H9 (cell line): ENCODE results near the gene HEBP2. TPM values are rescaled to one million over a fixed set of nuclear protein-coding genes. Genes with fewer than 3 reads are reported as not detected.

Experiments
- DNase-seq: peaks from one replicate; pipeline ENCODE4 v3.0.0-alpha.2; 2017
- H2AFZ ChIP-seq: one replicate; pipeline ENCODE4 v1.6.1; 2013; ENCODE audit warnings: mild to moderate bottlenecking, low read length, control low read depth, moderate library complexity
- H2AK5ac ChIP-seq: 2 replicates; pipeline ENCODE4 v1.6.1; 2013; ENCODE audit warnings: low read length, control low read depth, mixed read lengths; ENCODE audit not compliant: insufficient read length
- H2BK120ac ChIP-seq: one replicate; pipeline ENCODE4 v1.6.1; 2013; ENCODE audit warnings: low read depth, mild to moderate bottlenecking, low read length, control low read depth, inconsistent platforms; ENCODE audit not compliant: poor library complexity, severe bottlenecking
- H2BK12ac ChIP-seq: 2 replicates; pipeline ENCODE4 v1.6.1; 2013; ENCODE audit warnings: low read length, control low read depth, mixed read lengths, low read depth; ENCODE audit not compliant: insufficient read length
- H2BK15ac ChIP-seq: 2 replicates; pipeline ENCODE4 v1.6.1; 2013; ENCODE audit warnings: low read depth, low read length, control low read depth
- H2BK20ac ChIP-seq: one replicate; pipeline ENCODE4 v1.6.1; 2013; ENCODE audit warnings: low read depth, mild to moderate bottlenecking, low read length, control low read depth, inconsistent platforms; ENCODE audit not compliant: poor library complexity, severe bottlenecking
- H2BK5ac ChIP-seq: 2 replicates; pipeline ENCODE4 v1.6.1; 2013; ENCODE audit warnings: low read length, control low read depth, mixed read lengths; ENCODE audit not compliant: insufficient read length
- H3K14ac ChIP-seq: 2 replicates; pipeline ENCODE4 v1.6.1; 2013; ENCODE audit warnings: low read length, control low read depth; ENCODE audit not compliant: insufficient read depth
- H3K18ac ChIP-seq: 2 replicates; pipeline ENCODE4 v1.6.1; 2013; ENCODE audit warnings: low read depth, mild to moderate bottlenecking, mixed read lengths, low read length, control low read depth; ENCODE audit not compliant: insufficient read length
- H3K23ac ChIP-seq: 2 replicates; pipeline ENCODE4 v1.6.1; 2013; ENCODE audit warnings: low read length, control low read depth, mixed read lengths, low read depth; ENCODE audit not compliant: insufficient read length
- H3K23me2 ChIP-seq: 2 replicates; pipeline ENCODE4 v1.6.1; 2013; ENCODE audit warnings: low read depth, mild to moderate bottlenecking, mixed read lengths, low read length, control low read depth; ENCODE audit not compliant: insufficient read length, poor library complexity, severe bottlenecking
- H3K27ac ChIP-seq: 2 replicates; pipeline ENCODE4 v1.5.1; 2013; ENCODE audit warnings: low read length, control low read depth, mixed read lengths, low read depth; ENCODE audit not compliant: insufficient read length
- H3K27me3 ChIP-seq: 2 replicates; pipeline ENCODE4 v1.6.1; 2013; ENCODE audit warnings: low read length, control low read depth, inconsistent platforms; ENCODE audit not compliant: insufficient read depth
- H3K4ac ChIP-seq: 2 replicates; pipeline ENCODE4 v1.6.1; 2013; ENCODE audit warnings: low read depth, mild to moderate bottlenecking, control low read depth, inconsistent platforms, low read length, moderate library complexity
- H3K4me1 ChIP-seq: 2 replicates; pipeline ENCODE4 v1.6.1; 2013; ENCODE audit warnings: low read length, control low read depth, inconsistent platforms; ENCODE audit not compliant: insufficient read depth
- H3K4me2 ChIP-seq: 2 replicates; pipeline ENCODE4 v1.6.1; 2013; ENCODE audit warnings: low read length, control low read depth, mixed read lengths; ENCODE audit not compliant: insufficient read length, insufficient read depth
- H3K56ac ChIP-seq: 2 replicates; pipeline ENCODE4 v1.6.1; 2013; ENCODE audit warnings: low read depth, mild to moderate bottlenecking, mixed read lengths, low read length, control low read depth; ENCODE audit not compliant: insufficient read length
- H3K79me1 ChIP-seq: 2 replicates; pipeline ENCODE4 v1.6.1; 2013; ENCODE audit warnings: low read depth, mild to moderate bottlenecking, moderate library complexity, low read length, control low read depth, inconsistent platforms; ENCODE audit not compliant: insufficient read depth, poor library complexity, severe bottlenecking
- H3K79me2 ChIP-seq: 2 replicates; pipeline ENCODE4 v1.6.1; 2013; ENCODE audit warnings: low read length, control low read depth, inconsistent platforms; ENCODE audit not compliant: insufficient read depth
- H3K9ac ChIP-seq: 2 replicates; pipeline ENCODE4 v1.6.1; 2013; ENCODE audit warnings: low read length, control low read depth, mixed read lengths; ENCODE audit not compliant: insufficient read length; ENCODE audit errors: extremely low read depth
- H3K9me3 ChIP-seq: one replicate; pipeline ENCODE4 v1.6.1; 2013; ENCODE audit warnings: low read depth, low read length, inconsistent platforms; ENCODE audit not compliant: control insufficient read depth
- H3T11ph ChIP-seq: one replicate; pipeline ENCODE4 v1.6.1; 2013; ENCODE audit warnings: mild to moderate bottlenecking, low read length, control low read depth, inconsistent platforms
- H4K20me1 ChIP-seq: one replicate; pipeline ENCODE4 v1.6.1; 2013; ENCODE audit not compliant: control insufficient read depth, insufficient read length, insufficient read depth
- H4K5ac ChIP-seq: 2 replicates; pipeline ENCODE4 v1.6.1; 2013; ENCODE audit warnings: low read depth, mild to moderate bottlenecking, mixed read lengths, low read length, control low read depth; ENCODE audit not compliant: insufficient read length
- H4K8ac ChIP-seq: replicated peaks from 2 replicates; pipeline ENCODE4 v1.6.1; 2013; ENCODE audit warnings: low read length, control low read depth, mixed read lengths, low read depth; ENCODE audit not compliant: insufficient read length
- H4K91ac ChIP-seq: 2 replicates; pipeline ENCODE4 v1.6.1; 2013; ENCODE audit warnings: low read depth, mild to moderate bottlenecking, moderate library complexity, mixed read lengths, low read length, control low read depth; ENCODE audit not compliant: insufficient read length
- H3K27ac Mint-ChIP-seq, 3 experiments: 2 replicates in 2 of 3; 3 replicates in 1 of 3; pipeline ENCODE4 v1.8.0; 2020 to 2021; ENCODE audit warnings: mixed read lengths in 3 of 3, mild to moderate bottlenecking in 1 of 3, moderate library complexity in 1 of 3
- H3K27me3 Mint-ChIP-seq: 2 replicates; pipeline ENCODE4 v1.8.0; 2021; ENCODE audit warnings: low read depth, mild to moderate bottlenecking, moderate library complexity, mixed read lengths
- H3K36me3 Mint-ChIP-seq, 3 experiments: 2 replicates in 2 of 3; 3 replicates in 1 of 3; pipeline ENCODE4 v1.8.0; 2020 to 2021; ENCODE audit warnings: low read depth in 3 of 3, mixed read lengths in 3 of 3; ENCODE audit not compliant: insufficient read depth in 1 of 3
- H3K4me1 Mint-ChIP-seq, 2 experiments: 2 replicates each; pipeline ENCODE4 v1.8.0; 2020; ENCODE audit warnings: mixed read lengths in 2 of 2
- H3K4me3 Mint-ChIP-seq, 2 experiments: 2 replicates in 1 of 2; 3 replicates in 1 of 2; pipeline ENCODE4 v1.8.0; 2020 to 2021; ENCODE audit warnings: mild to moderate bottlenecking in 2 of 2, mixed read lengths in 2 of 2, moderate library complexity in 1 of 2
- H3K9me3 Mint-ChIP-seq, 2 experiments: 2 replicates in 1 of 2; 3 replicates in 1 of 2; pipeline ENCODE4 v1.8.0; 2020; ENCODE audit warnings: mild to moderate bottlenecking in 2 of 2, mixed read lengths in 2 of 2, moderate library complexity in 1 of 2
- CTCF ChIP-seq: fragments of 200-600 bp; sonication (generic); conservative IDR thresholded peaks from 3 replicates; pipeline ENCODE4 v1.8.0; 2021; ENCODE audit warnings: antibody characterized with exemption, mild to moderate bottlenecking
- WGBS: extraction: QIAGEN DNeasy Blood & Tissue Kit; methylation state at CpG from one replicate; pipeline ENCODE4 v1.1.7; 2013; ENCODE audit warnings: missing lambda C conversion rate, low lambda C conversion rate, mixed read lengths; ENCODE audit not compliant: insufficient read length; ENCODE audit errors: extremely low coverage; 5-methylcytosine and 5-hydroxymethylcytosine counted together
- total RNA-seq: library from RNA; stranded (reverse); gene quantifications from 2 replicates; pipeline ENCODE4 v1.2.1, GENCODE V29; 2021

The HEBP2 gene
- total RNA-seq, 1 experiment from 2014 or later = 57.8 TPM

DNA sequence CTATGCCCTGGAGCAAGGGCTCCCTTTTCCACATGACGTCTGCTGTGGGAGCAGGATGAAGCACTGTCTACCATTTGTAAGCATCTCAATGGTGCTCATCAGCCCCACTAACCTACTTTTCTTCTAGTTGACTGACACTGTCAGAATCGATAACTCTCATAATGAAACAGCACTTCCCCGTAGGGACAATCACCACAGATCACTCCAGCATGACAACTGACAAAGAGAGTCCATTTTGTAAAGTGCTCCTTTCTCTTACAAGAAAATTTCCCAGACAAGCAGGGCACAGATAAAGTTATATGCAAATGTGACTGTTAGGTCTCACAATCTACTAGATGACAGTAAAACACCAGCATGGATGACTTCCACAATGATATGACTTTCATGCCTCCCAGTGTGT, 46.4 kb downstream of the HEBP2 start:
- no peaks in the 10 kb centered on the region for H3K79me1 ChIP-seq
- H4K91ac ChIP-seq = no peak overlapping the region
- H3K4me3 Mint-ChIP-seq = no peak overlapping the region
- no peak for DNase-seq
- H3K9ac ChIP-seq = no peak overlapping the region
- no peak overlapping the region for H3K27ac ChIP-seq
- H2AK5ac ChIP-seq = no peak overlapping the region
- no peaks in the 10 kb centered on the region for H3K4me1 ChIP-seq
- H2BK20ac ChIP-seq = no peak overlapping the region
- no peak overlapping the region for H3K14ac ChIP-seq
- H3K27ac Mint-ChIP-seq = no peak overlapping the region
- WGBS = no CpG with 5 or more reads among the region's 3 CpGs
- no peak overlapping the region for H3K4me2 ChIP-seq
- H4K5ac ChIP-seq = no peak overlapping the region
- H3K23ac ChIP-seq = no peak overlapping the region
- H2BK12ac ChIP-seq = no peak overlapping the region
- peaks cover 0 to 5% (median 0%) of the 10 kb centered on the region in 3 experiments; a peak in 2 of 7 replicates for H3K36me3 Mint-ChIP-seq
- no peaks in the 10 kb centered on the region for H3K79me2 ChIP-seq
- H2BK5ac ChIP-seq = no peak overlapping the region
- no peaks in the 10 kb centered on the region for H3K27me3 ChIP-seq
- H4K8ac ChIP-seq = no peak overlapping the region
- no peak overlapping the region for H3K4ac ChIP-seq
- H3K4me1 Mint-ChIP-seq = peaks cover 0 to 2% of the 10 kb centered on the region in 2 experiments; a peak in 1 of 4 replicates
- H3K9me3 ChIP-seq = no peaks in the 10 kb centered on the region
- no peak overlapping the region for H2AFZ ChIP-seq
- no peaks in the 10 kb centered on the region for H3K9me3 Mint-ChIP-seq
- H3K27me3 Mint-ChIP-seq = no peaks in the 10 kb centered on the region
- no peak overlapping the region for H3K18ac ChIP-seq
- no peak overlapping the region for H2BK15ac ChIP-seq
- no peak for TF ChIP-seq CTCF
- H3K56ac ChIP-seq = no peak overlapping the region
- H3T11ph ChIP-seq = no peak overlapping the region
- H2BK120ac ChIP-seq = no peak overlapping the region
- H3K23me2 ChIP-seq = no peaks in the 10 kb centered on the region
- no peaks in the 10 kb centered on the region for H4K20me1 ChIP-seq
